HG03521 (cell line): ENCODE measurements around the gene PPP2R5E.
"Not testable (repeated sequence)": the region's sequence is repeated elsewhere in the genome, so short reads cannot be mapped to it uniquely, and the experiment has no call there.

Experiments used
- ATAC-seq: cut with Tn5 transposase; IDR thresholded peaks from one replicate; pipeline ENCODE4 v1.9.1; 2021; ENCODE audit warnings: mild to moderate bottlenecking, moderate library complexity; ENCODE audit not compliant: unreplicated experiment

The PPP2R5E gene

DNA sequence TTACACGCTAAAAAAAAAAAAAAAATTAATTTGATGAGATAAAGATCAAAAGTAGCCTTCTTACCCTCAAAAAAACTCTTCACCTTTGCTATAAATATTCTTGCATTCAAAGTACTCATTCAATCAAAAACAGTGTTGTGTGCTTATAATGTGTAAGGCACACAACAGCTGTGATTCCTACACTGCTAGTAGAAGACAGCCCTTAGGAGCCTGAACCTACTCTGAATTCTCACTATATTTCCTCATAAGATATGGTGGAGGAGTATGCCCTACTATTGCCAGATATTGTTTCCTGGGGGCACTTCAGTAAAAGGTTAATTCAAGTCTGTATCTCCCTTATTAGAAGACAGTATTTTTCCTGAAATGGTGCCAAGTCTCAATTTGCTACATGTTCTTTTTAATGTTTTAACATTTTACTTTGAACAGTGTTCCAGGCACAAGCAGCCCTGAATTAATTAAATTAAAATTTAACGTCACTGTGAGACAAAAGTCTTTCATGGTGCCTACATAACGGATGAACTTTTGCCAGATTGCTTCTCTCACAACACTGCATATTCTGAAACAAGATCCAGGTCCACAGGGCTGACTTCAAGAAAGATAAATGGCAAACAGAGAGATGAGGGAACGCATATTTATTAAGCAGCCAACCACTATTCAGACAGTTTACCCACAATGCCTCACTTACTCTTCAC is 19.3 kb downstream of the PPP2R5E start:
- ATAC-seq, result no peak

DNA sequence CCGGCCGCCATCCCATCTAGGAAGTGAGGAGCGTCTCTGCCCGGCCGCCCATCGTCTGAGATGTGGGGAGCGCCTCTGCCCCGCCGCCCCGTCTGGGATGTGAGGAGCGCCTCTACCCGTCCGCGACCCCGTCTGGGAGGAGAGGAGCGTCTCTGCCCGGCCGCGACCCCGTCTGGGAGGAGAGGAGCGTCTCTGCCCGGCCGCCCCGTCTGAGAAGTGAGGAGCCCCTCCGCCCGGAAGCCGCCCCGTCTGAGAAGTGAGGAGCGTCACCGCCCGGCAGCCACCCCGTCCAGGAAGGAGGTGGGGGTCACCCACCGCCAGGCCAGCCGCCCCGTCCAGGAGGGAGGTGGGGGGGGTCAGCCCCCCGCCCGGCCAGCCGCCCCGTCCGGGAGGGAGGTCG is 20.7 kb downstream of the PPP2R5E start:
- ATAC-seq, result not testable (repeated sequence)

DNA sequence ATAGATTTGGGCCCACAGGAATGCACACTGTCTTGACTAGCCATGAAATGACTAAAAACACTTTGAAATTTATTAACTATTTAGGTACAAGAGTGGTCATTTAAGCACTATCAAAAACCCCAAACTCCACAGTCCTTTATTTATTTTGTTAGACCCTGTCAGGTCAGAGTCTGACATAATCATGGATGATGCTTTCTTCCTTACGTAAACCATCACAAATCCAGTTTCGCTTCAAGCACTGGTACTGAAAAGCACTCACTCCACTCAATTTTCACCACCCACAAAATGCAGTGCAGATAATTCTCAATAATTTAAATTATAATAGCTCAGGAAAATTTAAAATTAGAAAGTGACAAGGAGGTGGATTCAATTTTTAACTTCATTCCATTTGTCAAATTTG is 25.8 kb downstream of the PPP2R5E start:
- no peak for ATAC-seq

GRCh38 chr14:63515240-63515639 is 27.9 kb downstream of the PPP2R5E start:
- no peak for ATAC-seq

- ATAC-seq, result no peak
Observed at GRCh38 chr14:63513756-63514155, 29.4 kb downstream of the PPP2R5E start.

GRCh38 chr14:63512861-63513260 is 30.3 kb downstream of the PPP2R5E start:
- ATAC-seq, result no peak

- peak; percentile 91 for ATAC-seq
Observed at GRCh38 chr14:63510538-63510937, 32.6 kb downstream of the PPP2R5E start.

DNA sequence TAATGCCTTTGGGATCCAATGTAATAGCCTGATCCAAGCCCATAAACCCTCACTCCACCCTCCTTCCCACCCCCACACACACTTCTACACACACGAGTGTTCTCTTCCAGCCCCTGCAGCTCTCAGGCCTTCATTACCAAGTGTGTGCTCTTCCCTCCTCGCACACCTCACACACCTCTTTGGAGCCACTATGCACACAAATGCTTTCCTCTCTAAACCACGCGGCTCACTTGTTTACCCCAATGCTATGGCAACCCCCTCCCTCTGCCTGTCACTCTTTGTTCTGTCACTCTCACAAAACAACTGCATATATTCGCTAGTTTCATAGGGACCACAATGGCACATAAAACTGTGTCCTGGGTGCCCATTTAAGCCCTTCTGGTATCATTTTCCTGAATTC is 35.1 kb downstream of the PPP2R5E start:
- no peak for ATAC-seq

GRCh38 chr14:63504648-63505047 is 38.5 kb downstream of the PPP2R5E start:
- ATAC-seq, result no peak

DNA sequence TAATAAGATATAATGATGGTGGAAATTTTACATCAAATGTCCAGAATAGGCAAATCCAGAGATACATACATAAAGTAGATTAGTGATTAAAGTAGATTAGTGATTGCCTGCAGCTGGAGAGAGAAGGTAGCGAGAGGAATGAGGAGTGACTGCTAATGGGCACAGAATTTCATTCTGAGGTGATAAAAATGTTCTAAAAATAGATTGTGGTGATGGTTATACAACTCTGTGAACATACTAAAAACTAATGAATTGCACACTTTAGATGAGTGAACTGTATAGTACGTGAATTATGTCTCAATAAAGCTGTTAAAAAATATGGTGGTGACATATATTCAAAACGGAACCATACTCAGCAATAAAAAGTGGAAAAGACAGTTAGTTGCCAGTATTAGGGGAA is 41.7 kb downstream of the PPP2R5E start:
- ATAC-seq, result no peak

DNA sequence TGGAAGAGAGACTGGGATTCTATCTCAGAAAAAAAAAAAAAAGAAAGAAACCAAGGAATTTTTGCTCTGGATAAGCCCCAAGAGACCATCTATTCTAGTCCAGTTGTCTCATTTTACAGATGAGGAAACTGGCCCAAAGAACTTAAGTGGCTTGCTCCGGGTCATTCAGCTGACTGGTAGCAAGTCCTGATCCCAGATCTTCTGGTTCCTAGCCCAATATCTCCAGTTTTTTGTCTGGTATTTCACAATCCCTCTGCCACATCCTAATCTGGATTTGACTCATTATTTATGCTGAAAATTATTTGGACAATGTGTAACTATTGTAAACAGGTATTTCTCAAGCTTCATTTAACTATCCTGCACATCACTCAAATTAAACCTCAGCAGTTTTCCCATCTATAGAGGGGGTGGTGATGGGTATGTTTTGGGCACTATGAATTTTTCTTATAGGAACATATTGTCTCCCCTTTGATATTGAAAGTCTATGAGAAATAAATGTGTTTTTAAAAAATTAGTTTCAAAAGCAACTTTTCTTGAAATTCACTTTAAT is 43.4 kb downstream of the PPP2R5E start:
- no peak for ATAC-seq

DNA sequence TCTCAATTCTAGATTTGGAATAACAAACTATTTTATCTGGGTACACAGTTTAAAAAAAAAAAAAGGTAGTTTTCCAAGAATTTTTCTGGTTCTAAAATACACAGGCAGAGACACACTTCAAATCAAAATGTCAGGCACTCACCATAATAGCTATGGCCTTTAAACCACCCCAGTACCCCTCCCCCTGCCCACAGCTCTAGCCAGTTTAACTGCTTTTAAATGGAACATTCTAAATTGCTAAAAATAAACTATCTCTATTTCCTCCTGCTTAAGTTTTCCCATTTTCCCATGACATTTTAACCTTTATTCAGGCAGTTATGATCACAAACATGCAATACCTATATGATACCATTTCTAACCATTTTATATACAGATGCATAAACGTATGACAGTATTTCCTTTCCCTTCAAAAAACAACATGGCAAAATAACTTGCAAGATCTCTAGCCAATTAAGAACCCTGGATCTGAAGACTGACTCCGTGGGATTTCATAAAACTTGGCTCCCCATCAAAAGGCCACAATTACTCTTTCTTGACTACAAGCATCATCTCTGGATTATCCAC is 46.3 kb downstream of the PPP2R5E start:
- ATAC-seq, result no peak

- no peak for ATAC-seq
Observed at GRCh38 chr14:63493246-63493645, 49.9 kb downstream of the PPP2R5E start.

DNA sequence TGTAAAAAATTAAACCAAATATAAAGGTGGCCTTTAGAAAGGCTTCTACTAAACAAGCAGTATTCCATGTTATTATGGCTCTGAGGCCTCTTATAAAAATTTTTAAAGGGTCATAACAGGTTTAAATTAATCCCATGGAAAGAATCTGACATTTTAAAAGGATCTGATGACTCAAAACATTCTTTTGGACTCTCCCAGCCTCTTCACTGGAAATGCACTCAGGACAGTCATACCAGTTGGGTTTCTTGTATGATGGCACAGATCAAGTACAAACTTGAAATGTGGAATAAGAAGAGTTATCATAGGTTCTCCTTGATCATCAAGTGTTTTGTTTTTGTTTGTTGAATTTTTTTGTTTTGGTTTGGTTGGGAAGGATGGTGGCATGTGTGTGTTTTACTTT is 50.8 kb downstream of the PPP2R5E start:
- no peak for ATAC-seq

DNA sequence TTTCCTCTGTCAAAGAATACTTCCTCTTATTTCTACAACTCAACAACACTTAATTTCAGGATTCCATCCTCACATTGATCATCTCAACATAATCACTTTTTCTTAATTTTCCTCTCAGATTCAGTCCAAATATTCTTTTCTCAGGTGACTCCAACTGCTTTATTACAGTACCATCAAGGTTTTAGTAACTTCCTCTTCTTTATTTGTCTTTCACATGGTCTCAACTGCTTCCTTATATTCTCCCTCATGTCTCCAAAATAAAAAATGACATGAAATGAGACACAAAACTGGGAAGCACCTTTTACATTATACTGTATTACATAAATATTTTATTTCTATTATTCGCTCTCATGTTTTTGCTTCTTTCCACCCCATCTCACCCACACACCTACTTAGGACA is 55.5 kb downstream of the PPP2R5E start:
- no peak for ATAC-seq

DNA sequence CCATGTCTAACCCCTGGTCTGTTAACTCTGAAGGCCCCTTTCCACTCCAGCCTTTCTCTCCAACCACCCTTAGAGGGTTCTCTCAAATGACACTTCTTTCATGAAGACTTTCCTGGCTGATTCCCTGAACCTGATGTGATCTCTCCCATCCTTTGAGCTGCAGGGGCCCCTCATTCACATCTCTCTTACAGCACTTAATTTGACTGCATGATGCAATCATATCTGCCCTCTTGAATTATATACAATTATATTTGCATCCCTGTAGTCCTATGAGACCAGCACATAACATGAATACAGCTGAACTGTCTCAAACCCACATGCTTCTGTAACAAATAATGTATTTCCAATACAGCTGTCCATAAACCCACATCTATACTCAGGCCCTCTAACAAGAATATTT is 56.4 kb downstream of the PPP2R5E start:
- ATAC-seq, result no peak

- ATAC-seq, result no peak
Observed at GRCh38 chr14:63483315-63483714, 59.9 kb downstream of the PPP2R5E start.

DNA sequence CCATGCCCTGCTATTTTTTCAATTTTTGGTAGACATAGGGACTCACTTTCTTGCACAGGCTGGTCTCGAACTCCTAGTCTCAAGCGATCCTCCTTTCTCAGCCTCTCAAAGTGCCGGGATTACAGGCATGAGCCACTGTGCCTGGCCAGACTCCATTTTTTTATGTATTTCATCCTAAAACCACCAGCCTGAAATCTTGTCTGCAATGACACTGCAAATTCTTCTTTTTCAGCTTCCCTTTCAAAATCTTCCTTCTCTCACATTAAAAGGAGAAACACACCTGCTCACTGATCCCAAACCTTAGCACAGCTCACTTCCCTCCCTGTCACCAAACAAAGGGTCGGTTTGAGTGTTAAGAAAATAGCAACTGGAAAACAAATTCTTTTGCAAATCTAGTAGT is 62.6 kb downstream of the PPP2R5E start:
- ATAC-seq, result no peak

GRCh38 chr14:63478437-63478852 is 64.7 kb downstream of the PPP2R5E start:
- peak; percentile 43 for ATAC-seq

- ATAC-seq, result peak; percentile 85
Observed at GRCh38 chr14:63478010-63478409, 65.2 kb downstream of the PPP2R5E start.

DNA sequence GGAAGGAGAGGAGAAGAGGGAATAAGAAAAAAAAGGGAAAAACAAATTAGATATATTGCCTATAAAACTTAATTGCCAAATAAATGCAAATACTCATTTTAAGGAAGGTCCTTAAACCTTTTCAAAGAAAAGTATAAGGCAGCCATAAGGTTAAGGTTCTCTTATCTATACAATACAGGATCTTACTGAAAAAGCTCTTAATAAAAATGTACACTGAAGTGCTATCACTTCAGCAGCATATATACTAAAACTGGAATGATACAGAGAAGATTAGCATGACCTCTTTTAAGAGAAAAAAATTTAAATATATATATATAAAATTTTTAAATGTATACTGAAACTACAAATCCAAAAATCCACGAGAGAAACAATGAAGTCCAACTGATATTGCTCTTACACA is 65.6 kb downstream of the PPP2R5E start:
- ATAC-seq, result no peak

DNA sequence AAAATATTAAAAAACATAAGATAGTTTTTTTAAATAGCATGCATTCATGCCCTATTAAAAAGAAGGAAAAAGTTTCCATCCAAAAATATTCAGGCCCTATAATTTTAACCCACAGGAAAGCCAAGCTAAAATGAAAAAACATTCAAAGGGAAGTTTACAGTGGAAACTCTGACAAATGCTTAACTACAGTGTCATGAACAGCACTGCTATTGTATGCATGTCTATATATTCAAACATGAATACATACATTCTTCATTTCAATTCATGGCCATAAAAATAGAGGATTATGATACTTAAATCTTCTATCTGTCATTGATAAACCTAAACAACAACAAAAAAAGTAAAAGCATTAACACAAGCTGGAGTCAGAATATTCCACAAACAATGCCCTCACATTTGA is 67.4 kb downstream of the PPP2R5E start:
- ATAC-seq, result no peak

- ATAC-seq, result no peak
Observed at GRCh38 chr14:63474844-63475243, 68.3 kb downstream of the PPP2R5E start.
